ENCODE results near the gene NMNAT3.

The NMNAT3 gene

GRCh38 chr3:139524841-139525636 lies 152.7 kb downstream of the NMNAT3 start:
- no peaks in the 10 kb centered on the region for H3K4me1 Mint-ChIP-seq
- H3K27me3 Mint-ChIP-seq: no peaks in the 10 kb centered on the region
- H3K36me3 Mint-ChIP-seq (ENCODE audit: low read depth): no peaks in the 10 kb centered on the region
- H3K4me3 Mint-ChIP-seq: no peak overlapping the region
- no peak for ATAC-seq
- DNase-seq: no peak
- H3K27ac Mint-ChIP-seq: no peak overlapping the region
- H3K9me3 Mint-ChIP-seq: no peaks in the 10 kb centered on the region

DNA sequence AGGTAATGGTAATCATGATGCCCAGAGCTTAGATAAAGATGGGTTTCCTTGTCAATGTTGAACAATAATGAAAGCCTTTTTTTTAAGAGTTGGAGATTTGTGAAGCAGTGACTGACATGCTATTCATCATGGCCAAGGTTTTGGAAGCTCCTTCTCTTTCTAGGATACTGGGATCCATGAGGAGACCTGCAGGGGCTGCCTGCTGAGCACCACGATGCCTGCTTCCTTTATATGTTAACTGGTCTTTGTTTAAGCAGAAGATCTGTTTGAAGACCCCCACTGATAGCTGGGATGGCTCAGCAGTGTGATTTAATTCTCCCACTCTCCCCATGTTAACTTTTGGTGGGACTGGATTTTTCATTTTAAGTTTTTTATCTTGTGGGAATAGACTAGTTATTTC lies 154.1 kb downstream of the NMNAT3 start:
- DNase-seq (no peak), ATAC-seq (no peak)
- no peaks in the 10 kb centered on the region for H3K4me1 Mint-ChIP-seq
- H3K36me3 Mint-ChIP-seq (ENCODE audit: low read depth): no peaks in the 10 kb centered on the region
- H3K4me3 Mint-ChIP-seq: no peak overlapping the region
- no peak overlapping the region for H3K27ac Mint-ChIP-seq
- H3K9me3 Mint-ChIP-seq: no peaks in the 10 kb centered on the region
- no peaks in the 10 kb centered on the region for H3K27me3 Mint-ChIP-seq

DNA sequence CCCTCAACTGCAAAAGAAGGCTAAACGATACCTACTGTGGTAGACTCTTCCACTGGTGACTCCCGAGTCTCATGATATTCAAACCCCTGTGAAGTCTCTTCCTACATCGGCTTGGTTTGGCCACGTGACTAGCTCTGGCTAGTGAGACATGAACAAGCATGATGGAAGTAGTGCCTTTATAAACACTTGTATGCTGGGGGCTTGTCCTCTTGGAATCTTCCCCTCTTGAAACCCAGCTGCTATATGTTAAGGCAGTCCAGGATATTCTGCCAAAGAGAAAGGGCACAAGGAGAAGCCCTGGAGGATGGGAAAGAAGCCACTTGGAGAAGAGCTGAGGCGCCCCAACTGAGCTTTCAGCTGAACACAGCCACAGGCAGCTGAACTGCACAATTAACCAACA lies 154.6 kb downstream of the NMNAT3 start:
- H3K36me3 Mint-ChIP-seq (ENCODE audit: low read depth): no peaks in the 10 kb centered on the region
- no peak for DNase-seq
- ATAC-seq: no peak
- H3K4me1 Mint-ChIP-seq: no peaks in the 10 kb centered on the region
- no peak overlapping the region for H3K27ac Mint-ChIP-seq
- no peaks in the 10 kb centered on the region for H3K27me3 Mint-ChIP-seq
- H3K4me3 Mint-ChIP-seq: no peak overlapping the region
- H3K9me3 Mint-ChIP-seq: no peaks in the 10 kb centered on the region

GRCh38 chr3:139522421-139522820 lies 155.4 kb downstream of the NMNAT3 start:
- H3K36me3 Mint-ChIP-seq (ENCODE audit: low read depth): no peaks in the 10 kb centered on the region
- H3K27ac Mint-ChIP-seq: no peak overlapping the region
- DNase-seq: no peak
- H3K9me3 Mint-ChIP-seq: no peaks in the 10 kb centered on the region
- no peak for ATAC-seq
- H3K27me3 Mint-ChIP-seq: no peaks in the 10 kb centered on the region
- H3K4me3 Mint-ChIP-seq: no peak overlapping the region
- no peaks in the 10 kb centered on the region for H3K4me1 Mint-ChIP-seq

DNA sequence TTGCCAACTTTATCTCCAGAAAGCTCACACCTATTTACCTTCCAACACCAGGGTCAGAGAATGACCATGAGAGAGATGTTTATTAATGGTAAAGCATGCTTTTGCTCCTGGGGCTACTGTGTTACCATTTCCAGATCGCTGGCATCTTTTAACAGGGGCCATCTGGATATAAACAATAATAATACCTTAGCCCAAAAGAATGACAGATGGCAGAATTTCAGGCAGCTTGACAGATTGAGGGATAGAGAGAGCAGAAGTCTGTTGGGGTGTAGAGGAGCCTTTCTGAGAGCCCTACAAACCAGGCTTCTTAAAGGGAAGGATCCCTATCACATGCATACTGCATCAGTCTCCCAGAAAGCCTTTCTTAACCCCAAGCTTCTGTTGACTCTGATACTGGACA lies 156.0 kb downstream of the NMNAT3 start:
- Mint-ChIP-seq H3K27ac (no peak overlapping the region), H3K4me3 (no peak overlapping the region), H3K36me3 (ENCODE audit: low read depth) (no peaks in the 10 kb centered on the region), H3K4me1 (no peaks in the 10 kb centered on the region), H3K9me3 (no peaks in the 10 kb centered on the region), H3K27me3 (no peaks in the 10 kb centered on the region)
- ATAC-seq (no peak), DNase-seq (no peak)

GRCh38 chr3:139521144-139521543 lies 156.6 kb downstream of the NMNAT3 start:
- Mint-ChIP-seq H3K36me3 (ENCODE audit: low read depth) (no peaks in the 10 kb centered on the region), H3K4me3 (no peak overlapping the region), H3K4me1 (no peaks in the 10 kb centered on the region), H3K9me3 (no peaks in the 10 kb centered on the region), H3K27me3 (no peaks in the 10 kb centered on the region), H3K27ac (no peak overlapping the region)
- no peak for DNase-seq
- ATAC-seq: no peak

- no peak overlapping the region for H3K4me3 Mint-ChIP-seq
- H3K27me3 Mint-ChIP-seq: no peaks in the 10 kb centered on the region
- no peaks in the 10 kb centered on the region for H3K4me1 Mint-ChIP-seq
- peak; percentile 63 for ATAC-seq
- H3K27ac Mint-ChIP-seq: no peak overlapping the region
- H3K9me3 Mint-ChIP-seq: no peaks in the 10 kb centered on the region
- DNase-seq: peak; percentile 30
- no peaks in the 10 kb centered on the region for H3K36me3 Mint-ChIP-seq (ENCODE audit: low read depth)
Measured at GRCh38 chr3:139519998-139520737, 157.6 kb downstream of the NMNAT3 start.

- Mint-ChIP-seq H3K27ac (no peak overlapping the region), H3K4me3 (no peak overlapping the region)
Measured at GRCh38 chr3:139518926-139519842, 158.6 kb downstream of the NMNAT3 start.

DNA sequence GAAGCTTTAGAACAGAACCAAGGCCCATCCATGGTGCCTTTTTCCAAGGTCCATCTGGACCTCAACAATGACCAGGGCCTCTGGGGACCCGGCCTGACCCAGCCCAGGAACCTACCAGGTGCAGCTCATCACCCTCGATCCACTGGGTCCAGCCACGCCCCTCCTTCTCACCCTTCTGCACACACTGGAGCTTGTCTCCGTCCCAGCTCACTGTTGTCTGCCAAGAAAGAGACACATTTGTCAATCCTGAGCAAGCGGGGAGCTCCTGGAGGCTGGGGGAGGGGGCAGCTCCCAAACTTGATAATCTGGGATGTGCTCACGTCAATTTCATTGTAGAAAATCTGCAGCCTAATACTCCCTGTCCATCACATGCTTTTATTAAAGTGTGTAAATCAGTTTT lies 159.5 kb downstream of the NMNAT3 start:
- no peak overlapping the region for H3K27ac Mint-ChIP-seq

More at GRCh38 chr3:139518926-139519842, 158.6 kb downstream of the NMNAT3 start:
- Mint-ChIP-seq H3K4me1 (no peaks in the 10 kb centered on the region), H3K9me3 (no peaks in the 10 kb centered on the region), H3K27me3 (no peaks in the 10 kb centered on the region), H3K36me3 (ENCODE audit: low read depth) (no peaks in the 10 kb centered on the region)
- no peak for DNase-seq
- ATAC-seq: no peak

DNA sequence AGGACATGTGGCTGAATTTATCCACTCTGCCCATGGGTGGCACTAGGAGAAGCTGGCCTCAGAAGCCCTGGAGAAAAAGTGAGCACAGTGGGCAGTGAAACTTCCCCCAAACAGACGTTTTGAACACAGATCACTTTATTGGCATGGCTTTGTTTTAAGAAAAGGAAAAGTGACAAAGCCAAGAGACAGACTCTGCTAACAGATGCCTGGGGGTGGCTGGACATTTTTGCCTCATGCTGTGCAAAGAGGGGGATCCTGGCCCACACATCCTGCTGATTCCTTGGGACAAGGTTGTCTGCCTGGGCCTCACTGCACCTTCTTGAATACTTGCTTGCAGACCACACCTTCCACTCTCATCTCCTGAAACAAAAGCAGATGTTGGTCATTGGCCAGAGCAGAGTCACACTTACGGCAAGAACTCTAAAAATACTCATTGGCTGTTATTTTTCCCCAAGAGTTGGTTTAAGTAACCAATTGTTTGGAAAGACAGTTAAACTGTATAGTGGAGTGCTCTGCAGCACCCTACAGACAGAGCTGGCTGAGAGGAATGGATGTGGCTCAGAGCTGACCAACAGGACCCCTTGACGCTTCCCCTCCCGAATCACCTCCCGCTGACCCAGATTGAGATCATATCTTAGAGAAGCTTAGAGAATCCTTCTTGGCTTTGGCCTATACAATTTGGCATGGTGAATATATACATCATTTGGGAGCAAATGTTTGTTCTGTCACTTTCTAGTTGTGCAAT lies 160.3 kb downstream of the NMNAT3 start:
- no peak overlapping the region for H3K27ac Mint-ChIP-seq
- H3K36me3 Mint-ChIP-seq (ENCODE audit: low read depth): no peaks in the 10 kb centered on the region
- DNase-seq: no peak
- no peaks in the 10 kb centered on the region for H3K9me3 Mint-ChIP-seq
- H3K4me1 Mint-ChIP-seq: no peaks in the 10 kb centered on the region
- H3K27me3 Mint-ChIP-seq: no peaks in the 10 kb centered on the region
- no peak overlapping the region for H3K4me3 Mint-ChIP-seq
- no peak for ATAC-seq

More for the DNA sequence above, 159.5 kb downstream of the NMNAT3 start:
- Mint-ChIP-seq H3K4me3 (no peak overlapping the region), H3K36me3 (ENCODE audit: low read depth) (no peaks in the 10 kb centered on the region), H3K9me3 (no peaks in the 10 kb centered on the region), H3K27me3 (no peaks in the 10 kb centered on the region), H3K4me1 (no peaks in the 10 kb centered on the region)
- DNase-seq: no peak
- no peak for ATAC-seq

DNA sequence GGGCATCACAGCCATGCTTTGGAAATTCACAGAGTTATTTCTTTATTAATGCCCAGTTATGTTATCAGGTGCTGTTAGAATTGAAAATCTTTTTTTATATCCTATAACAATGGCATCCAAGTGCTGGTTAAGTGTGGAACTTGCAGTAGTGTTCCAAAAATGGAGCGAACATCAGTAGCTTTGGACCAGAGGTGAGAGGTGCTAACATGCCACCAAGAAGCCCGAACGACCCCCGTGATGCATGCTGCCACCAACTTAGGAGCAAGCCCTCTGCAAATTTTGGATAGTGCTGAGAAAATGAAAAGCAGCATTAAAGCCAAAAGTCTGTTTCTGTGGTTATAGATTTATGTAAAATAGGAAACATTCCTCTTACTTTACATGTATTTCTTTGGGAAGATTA lies 163.0 kb downstream of the NMNAT3 start:
- Mint-ChIP-seq H3K36me3 (ENCODE audit: low read depth) (no peaks in the 10 kb centered on the region), H3K4me1 (no peaks in the 10 kb centered on the region), H3K27ac (no peak overlapping the region), H3K4me3 (no peak overlapping the region), H3K9me3 (no peaks in the 10 kb centered on the region), H3K27me3 (no peaks in the 10 kb centered on the region)
- DNase-seq (no peak), ATAC-seq (no peak)
